Stomach (tissue), 9 donors: Measurements from ENCODE around the gene PIP5K1B. TPM values are rescaled to one million over a fixed set of nuclear protein-coding genes. Genes with fewer than 3 reads are reported as not detected.

Experiments
- DNase-seq, 2 donors: peaks; one replicate each; pipeline versions ENCODE4 v3.0.0 to v3.0.0-alpha.2; 2013 to 2019
- H3K27ac ChIP-seq, 5 donors: fragments of 200-600 bp in 4 of 5; sonication (generic) in 4 of 5; one replicate each; pipeline ENCODE4 v1.5.1; 2013 to 2019; ENCODE audit warnings: mild to moderate bottlenecking in 1 of 5, moderate library complexity in 1 of 5
- H3K27me3 ChIP-seq, 3 donors: fragments of 200-600 bp; sonication (generic); one replicate each; pipeline ENCODE4 v1.5.1; 2017 to 2019; ENCODE audit warnings: mixed run types in 1 of 3
- H3K36me3 ChIP-seq, 4 donors: fragments of 200-600 bp; sonication (generic); 1 replicate in 3 of 4; 2 replicates in 1 of 4; pipeline ENCODE4 v1.5.1; 2016 to 2019
- H3K4me1 ChIP-seq, 4 donors: fragments of 200-600 bp; sonication (generic); one replicate each; pipeline ENCODE4 v1.5.1; 2016 to 2019
- H3K4me3 ChIP-seq, 4 donors: fragments of 200-600 bp; sonication (generic) in 3 of 4; one replicate each; pipeline ENCODE4 v1.5.1; 2016 to 2019; ENCODE audit warnings: mild to moderate bottlenecking in 1 of 4
- H3K9me3 ChIP-seq, 4 donors: fragments of 200-600 bp; sonication (generic); one replicate each; pipeline ENCODE4 v1.5.1; 2016 to 2019
- CTCF ChIP-seq, 7 experiments: fragments of 450-650 bp in 4 of 7; fragments of 200-600 bp in 3 of 7; sonication (generic) in 3 of 7; IDR thresholded peaks; one replicate each; pipeline ENCODE4 v1.5.1; 2016 to 2019; ENCODE audit warnings: antibody characterized with exemption in 7 of 7, control low read depth in 2 of 7, mild to moderate bottlenecking in 1 of 7
- EP300 ChIP-seq: sonication (generic); formaldehyde crosslinking; IDR thresholded peaks from one replicate; pipeline ENCODE4 v1.6.1; 2017; ENCODE audit warnings: antibody characterized with exemption
- POLR2A ChIP-seq, 4 donors: fragments of 450-650 bp; IDR thresholded peaks; one replicate each; pipeline ENCODE4 v1.6.1; 2016; ENCODE audit warnings: antibody characterized with exemption in 4 of 4, control low read depth in 2 of 4, mild to moderate bottlenecking in 1 of 4, moderate library complexity in 1 of 4
- POLR2AphosphoS5 ChIP-seq, 3 donors: sonication (generic); formaldehyde crosslinking; IDR thresholded peaks; one replicate each; pipeline ENCODE4 v1.6.1; 2016; ENCODE audit warnings: antibody characterized with exemption in 3 of 3
- WGBS, 5 donors: extraction: QIAGEN DNeasy Blood & Tissue Kit in 3 of 5; methylation state at CpG; one replicate each; pipeline versions ENCODE4 v1.1.5 to v1.1.7; 2013 to 2018; 5-methylcytosine and 5-hydroxymethylcytosine counted together
- intact Hi-C: fragments of 100-400 bp; cut with DNase I; formaldehyde crosslinking; loops from one replicate; pipeline ENCODE4 v1.15.1; 2023; ENCODE audit warnings: low total_unique reads
- polyA plus RNA-seq, 3 donors: library from polyadenylated mRNA; stranded (reverse); fragments of 200-250 nt; gene quantifications; one replicate each; pipeline ENCODE4 v1.2.3, GENCODE V29; 2013
- total RNA-seq, 5 donors: library from RNA; depleted of rRNA; stranded (reverse); fragments of >200 nt; gene quantifications; one replicate each; pipeline versions ENCODE4 v1.1.0 to v1.2.3, GENCODE V29; 2014 to 2016
- donor health status: healthy with polysubstance abuse.
- donor health status: Bipolar disorder and iron deficiency.
- donor health status: healthy.

The PIP5K1B gene
- total and polyA plus RNA-seq, 8 donors: 2.3 to 33.8 (median 16.6) TPM

- H3K27me3 ChIP-seq: peaks cover 0 to 50% (median 0%) of the 10 kb centered on the region in 3 donors
- TF ChIP-seq CTCF (IDR thresholded peaks at IDR 0.05): no peak
- TF ChIP-seq EP300: no peak
- no peak for TF ChIP-seq POLR2AphosphoS5 (IDR thresholded peaks at IDR 0.05)
- TF ChIP-seq POLR2A (IDR thresholded peaks at IDR 0.05): no peak
- peak overlapping the region in 1 of 4 donors; percentile 68 for H3K4me3 ChIP-seq
- no peaks in the 10 kb centered on the region for H3K9me3 ChIP-seq
- no peaks in the 10 kb centered on the region for H3K36me3 ChIP-seq
- peak overlapping the region in 1 of 5 donors; percentile 91 for H3K27ac ChIP-seq
- WGBS, 5 donors: 56 to 73% (median 69%) methylated on average over 4 of the region's 4 CpGs
- peaks cover 18 to 37% (median 26%) of the 10 kb centered on the region in 4 donors for H3K4me1 ChIP-seq
- intact Hi-C loops: no loop called here
- no peak for DNase-seq
Observed at GRCh38 chr9:68707801-68708488, 2.9 kb downstream of the PIP5K1B start.

GRCh38 chr9:68708513-68708912 is 3.5 kb downstream of the PIP5K1B start:
- H3K27ac ChIP-seq: peak overlapping the region in 1 of 5 donors; percentile 70
- intact Hi-C loops: no loop called here
- TF ChIP-seq EP300 (no peak), POLR2A (IDR thresholded peaks at IDR 0.05) (no peak), CTCF (IDR thresholded peaks at IDR 0.05) (no peak), POLR2AphosphoS5 (IDR thresholded peaks at IDR 0.05) (no peak)
- DNase-seq: no peak
- WGBS, 5 donors: 79 to 83% (median 82%) methylated on average over 3 of the region's 3 CpGs
- peaks cover 18 to 43% (median 27%) of the 10 kb centered on the region in 4 donors for H3K4me1 ChIP-seq
- H3K27me3 ChIP-seq: peaks cover 0 to 50% (median 0%) of the 10 kb centered on the region in 3 donors
- no peaks in the 10 kb centered on the region for H3K36me3 ChIP-seq
- H3K9me3 ChIP-seq: no peaks in the 10 kb centered on the region
- no peak overlapping the region for H3K4me3 ChIP-seq

- intact Hi-C loops: no loop called here
- H3K4me3 ChIP-seq: no peak overlapping the region
- 84 to 91% (median 87%) methylated on average over 8 of the region's 8 CpGs for WGBS, 5 donors
Observed at GRCh38 chr9:68709291-68710110, 4.5 kb downstream of the PIP5K1B start.

More at GRCh38 chr9:68709291-68710110, 4.5 kb downstream of the PIP5K1B start:
- no peak for DNase-seq
- Histone ChIP-seq H3K9me3 (no peaks in the 10 kb centered on the region), H3K4me1 (peaks cover 13 to 46% (median 27%) of the 10 kb centered on the region in 4 donors), H3K27ac (peak overlapping the region in 4 of 5 donors; percentile 15 to 70 (median 27)), H3K36me3 (no peaks in the 10 kb centered on the region), H3K27me3 (peaks cover 0 to 45% (median 0%) of the 10 kb centered on the region in 3 donors)
- no peak for TF ChIP-seq EP300
- no peak for TF ChIP-seq POLR2A (IDR thresholded peaks at IDR 0.05)
- no peak for TF ChIP-seq CTCF (IDR thresholded peaks at IDR 0.05)
- TF ChIP-seq POLR2AphosphoS5 (IDR thresholded peaks at IDR 0.05): no peak
